OCI-LY3 (cell line): ENCODE measurements around the gene SNHG17.

Experiments used
- CTCF ChIP-seq: fragments of 200-600, 300-600 bp; sonication (generic); IDR thresholded peaks from 2 replicates; pipeline ENCODE4 v1.5.1; 2014; ENCODE audit warnings: antibody characterized with exemption, low read length, low read depth
- EZH2phosphoT487 ChIP-seq: fragments of 200-600 bp; shearing (Covaris generic); IDR thresholded peaks from 2 replicates; pipeline ENCODE4 v1.6.1; 2018; ENCODE audit warnings: antibody characterized with exemption, mixed run types, low read depth

GRCh38 chr20:38373898-38374297, 61.2 kb downstream of the SNHG17 start:
- TF ChIP-seq CTCF (no peak), EZH2phosphoT487 (no peak)
